CD4-positive, alpha-beta T cell treated with Interleukin-6 at 100 ng/mL for 8 hours (primary cell): ENCODE data around the gene CMYA5.
"Not testable (repeated sequence)": the region's sequence is repeated elsewhere in the genome, so short reads cannot be mapped to it uniquely, and the experiment has no call there.

Source experiments
- DNase-seq: peaks from one replicate; pipeline ENCODE4 v3.0.0-alpha.2; 2020; ENCODE audit warnings: mixed read lengths, low spot score

The CMYA5 gene

GRCh38 chr5:79746642-79747569 lies 57.3 kb downstream of the CMYA5 start:
- DNase-seq = no peak

GRCh38 chr5:79750611-79751510 lies 61.2 kb downstream of the CMYA5 start:
- no peak for DNase-seq

DNA sequence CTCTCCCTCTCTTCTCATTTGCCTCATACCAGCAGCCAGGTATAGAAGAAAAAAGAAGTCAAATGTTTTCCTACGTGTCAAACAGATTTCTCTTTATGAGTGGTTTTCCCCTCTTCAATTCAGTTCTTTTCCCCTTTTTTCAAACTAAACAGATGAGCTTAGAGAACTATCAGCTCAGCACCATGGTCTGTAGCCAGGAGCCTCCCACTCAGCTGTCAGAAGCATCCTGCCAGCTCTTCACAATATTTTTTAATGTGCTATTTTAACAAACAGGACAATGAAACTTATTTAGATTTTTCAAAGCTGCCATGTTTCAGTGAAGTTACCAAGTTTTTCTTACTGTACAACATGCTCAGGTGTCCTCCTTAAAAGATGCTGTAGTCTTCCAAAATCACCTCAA lies 63.5 kb downstream of the CMYA5 start:
- DNase-seq = no peak

DNA sequence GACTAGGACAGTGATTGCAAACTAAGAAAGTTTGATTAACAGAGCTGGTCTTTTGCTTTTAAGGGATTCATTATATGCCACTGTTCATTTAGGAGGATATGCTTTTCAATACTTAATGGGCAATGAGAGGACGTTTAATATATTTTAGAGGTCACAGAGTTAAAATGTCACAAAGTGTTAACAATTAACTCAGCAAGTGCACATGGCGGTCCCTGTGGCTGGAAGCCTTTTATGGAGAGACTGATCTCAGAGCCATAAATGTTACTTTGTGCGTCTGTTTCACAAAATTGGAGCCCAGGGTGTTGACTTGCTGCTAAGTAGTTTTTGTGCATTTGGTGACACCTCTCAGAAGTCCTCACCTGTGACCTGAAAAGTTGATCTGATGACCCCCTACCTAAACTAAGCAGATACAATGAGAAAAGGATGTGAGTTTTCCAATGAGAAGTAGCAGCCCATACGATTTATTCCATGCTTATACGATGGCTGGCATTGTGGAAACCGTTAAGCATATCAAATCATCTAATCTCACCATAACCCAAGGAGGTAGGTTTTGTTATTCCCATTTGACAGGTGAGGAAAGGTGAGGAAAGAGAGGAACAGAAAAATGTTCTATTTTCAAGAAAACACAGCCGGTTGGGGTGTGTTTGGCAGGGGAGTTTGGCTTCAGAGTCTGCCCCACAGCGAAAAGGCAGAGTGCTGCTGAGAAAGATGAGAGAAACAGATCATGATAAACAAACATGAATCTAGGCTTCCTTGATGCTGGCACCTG lies 64.4 kb downstream of the CMYA5 start:
- DNase-seq = no peak

DNA sequence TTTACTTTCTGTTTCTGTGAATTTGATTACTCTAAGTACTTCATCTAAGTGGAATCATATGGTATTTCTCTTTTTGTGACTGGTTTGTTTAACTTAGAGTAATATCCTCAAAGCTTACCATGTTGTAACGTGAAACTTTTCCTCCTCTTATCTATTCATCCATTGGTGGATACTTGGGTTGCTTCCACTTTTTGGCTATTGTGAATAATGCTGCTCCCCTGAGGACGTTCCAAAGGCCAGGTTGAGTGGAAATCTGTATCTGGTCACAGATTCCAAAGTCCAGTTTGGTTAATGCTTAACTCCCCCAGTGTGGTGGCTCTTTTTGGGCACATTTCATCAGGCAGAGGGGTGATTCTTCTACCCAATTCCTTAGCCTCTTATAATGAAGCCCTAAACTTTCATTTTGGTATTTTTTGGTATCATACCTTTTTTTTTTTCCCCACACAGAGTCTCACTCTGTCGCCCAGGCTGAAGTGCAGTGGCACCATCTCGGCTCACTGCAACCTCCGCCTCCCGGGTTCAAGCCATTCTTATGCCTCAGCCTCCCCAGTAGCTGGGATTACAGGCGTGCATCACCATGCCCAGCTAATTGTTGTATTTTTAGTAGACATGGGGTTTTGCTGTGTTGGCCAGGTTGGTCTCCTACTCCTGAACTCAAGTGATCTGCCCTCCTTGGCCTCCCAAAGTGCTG lies 65.4 kb downstream of the CMYA5 start:
- DNase-seq = no peak

DNA sequence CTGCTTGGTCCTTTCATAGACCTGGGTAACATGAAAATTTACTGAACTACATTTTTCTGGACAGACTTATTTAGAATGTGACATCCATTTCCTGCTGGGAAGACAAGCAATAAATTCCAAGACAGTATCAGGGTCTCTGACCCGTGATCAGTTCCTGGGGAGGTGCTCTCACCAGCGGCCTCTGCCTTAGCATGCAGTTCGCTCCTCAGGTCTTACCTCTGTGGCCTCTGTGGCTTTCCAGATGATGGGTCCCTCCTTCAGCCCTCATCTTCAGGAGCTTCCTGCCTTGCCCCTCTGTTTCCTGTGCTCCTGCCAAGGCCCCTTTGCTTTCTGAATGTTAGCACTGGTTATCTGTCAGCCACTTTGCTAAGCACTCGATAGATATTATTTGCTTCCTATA lies 66.4 kb downstream of the CMYA5 start:
- no peak for DNase-seq

DNA sequence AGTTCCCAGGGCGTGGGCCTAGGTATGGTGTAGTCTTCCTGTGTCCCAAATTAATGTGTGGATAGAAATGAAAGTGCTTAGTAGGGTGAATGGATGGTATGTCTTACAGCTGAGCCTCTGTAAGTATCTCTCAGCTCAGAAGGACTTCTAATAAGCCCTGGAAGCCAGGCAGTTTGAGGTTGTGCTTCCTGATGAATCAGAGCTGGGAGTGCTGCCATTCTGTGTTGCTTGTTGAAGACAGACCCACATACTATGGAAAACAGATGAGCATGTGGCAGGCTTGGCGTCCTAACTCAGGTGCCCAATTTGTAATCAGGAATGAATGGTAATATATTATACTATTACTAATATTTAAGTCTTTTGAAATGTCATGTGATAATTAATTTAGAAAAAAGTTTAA lies 69.8 kb downstream of the CMYA5 start:
- DNase-seq = no peak

DNA sequence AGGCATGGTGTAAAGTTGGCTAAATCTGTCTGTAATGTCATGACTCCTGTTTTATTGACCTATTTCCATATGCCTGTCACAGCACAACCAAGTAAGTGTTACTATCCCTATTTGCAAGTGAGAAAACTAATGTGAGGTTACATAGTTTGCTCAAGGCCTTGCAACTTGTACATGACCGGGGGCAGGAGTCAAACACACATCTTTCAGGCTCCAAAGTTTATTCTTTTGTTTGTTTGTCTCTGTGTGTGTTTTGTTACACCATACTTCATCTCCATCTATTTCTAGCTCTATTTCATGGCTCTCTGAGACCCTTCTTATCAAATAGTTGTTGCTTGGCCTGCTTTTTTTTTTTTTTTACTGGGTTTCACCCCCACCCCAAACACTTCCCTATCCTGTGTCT lies 70.2 kb downstream of the CMYA5 start:
- DNase-seq = no peak

DNA sequence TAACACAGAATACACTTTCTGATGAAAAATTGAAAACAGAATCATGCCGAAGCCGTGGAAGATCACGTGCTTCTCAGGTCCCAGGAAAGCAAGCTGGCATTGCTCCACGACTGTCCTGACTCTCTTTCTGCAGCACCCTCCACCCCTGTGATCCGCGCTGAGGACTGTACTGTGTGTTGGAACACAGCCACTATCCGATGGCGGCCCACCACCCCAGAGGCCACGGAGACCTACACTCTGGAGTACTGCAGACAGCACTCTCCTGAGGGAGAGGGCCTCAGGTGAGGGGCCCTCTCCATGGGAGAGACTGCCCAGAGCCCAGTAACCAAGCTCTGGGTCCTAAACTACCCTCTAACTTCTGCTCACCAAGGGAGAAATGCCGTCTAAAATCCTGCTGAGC lies 73.3 kb downstream of the CMYA5 start:
- DNase-seq = no peak

GRCh38 chr5:79764147-79764546 lies 74.5 kb downstream of the CMYA5 start:
- DNase-seq = not testable (repeated sequence)

GRCh38 chr5:79771387-79771786 lies 81.8 kb downstream of the CMYA5 start:
- no peak for DNase-seq

DNA sequence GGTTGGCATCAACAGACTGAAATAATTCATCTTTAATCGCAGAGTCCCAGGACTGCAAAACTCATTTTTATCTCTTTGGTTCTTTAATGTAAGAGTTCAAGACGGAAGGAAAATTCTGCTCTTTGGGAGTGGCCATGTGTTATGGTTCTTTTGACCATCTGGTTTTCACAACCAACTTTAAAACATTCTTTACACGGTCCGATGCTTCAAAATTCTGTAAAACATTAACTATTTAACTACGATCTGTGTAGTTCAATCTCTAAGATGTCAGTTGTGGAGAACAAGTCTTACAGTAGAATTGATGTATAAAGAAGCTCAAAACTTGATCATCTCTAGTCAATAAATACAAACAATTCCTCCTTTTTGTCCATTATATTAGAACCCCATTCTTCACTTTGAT lies 83.0 kb downstream of the CMYA5 start:
- no peak for DNase-seq

DNA sequence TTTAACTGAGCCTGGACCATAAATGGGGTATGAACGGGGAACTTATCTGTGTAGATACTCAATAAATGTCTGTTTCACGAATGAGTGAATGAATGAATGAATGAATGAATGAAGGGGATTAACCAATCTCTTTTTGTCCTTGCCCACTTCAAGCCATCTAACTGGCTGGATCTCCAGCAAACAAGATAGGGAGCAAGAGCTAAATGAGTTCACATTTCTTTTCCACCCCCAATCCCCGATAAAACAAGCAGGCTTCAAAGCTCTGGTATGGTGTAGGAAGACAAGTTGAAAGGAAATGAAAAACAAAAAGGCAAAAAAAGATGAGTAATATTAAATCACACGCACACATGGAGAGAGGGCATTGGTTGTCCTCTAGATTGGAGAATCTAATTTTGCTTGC lies 84.0 kb downstream of the CMYA5 start:
- no peak for DNase-seq

- DNase-seq = no peak
Measured at GRCh38 chr5:79774171-79774854, 84.7 kb downstream of the CMYA5 start.

- DNase-seq = no peak
Measured at GRCh38 chr5:79774855-79775237, 85.2 kb downstream of the CMYA5 start.

DNA sequence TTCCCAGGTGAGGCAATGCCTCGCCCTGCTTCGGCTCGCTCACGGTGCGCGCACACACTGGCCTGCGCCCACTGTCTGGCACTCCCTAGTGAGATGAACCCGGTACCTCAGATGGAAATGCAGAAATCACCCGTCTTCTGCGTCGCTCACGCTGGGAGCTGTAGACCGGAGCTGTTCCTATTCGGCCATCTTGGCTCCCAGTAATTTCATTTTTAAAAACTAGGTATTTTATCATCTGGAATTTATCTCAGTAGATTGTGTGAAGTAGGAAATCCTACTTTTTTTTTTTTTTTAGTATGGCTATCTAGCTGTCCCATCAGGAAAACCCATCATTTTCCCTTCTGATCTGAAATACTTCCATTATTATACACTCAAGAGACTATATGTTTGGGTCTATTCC lies 95.1 kb downstream of the CMYA5 start:
- not testable (repeated sequence) for DNase-seq

DNA sequence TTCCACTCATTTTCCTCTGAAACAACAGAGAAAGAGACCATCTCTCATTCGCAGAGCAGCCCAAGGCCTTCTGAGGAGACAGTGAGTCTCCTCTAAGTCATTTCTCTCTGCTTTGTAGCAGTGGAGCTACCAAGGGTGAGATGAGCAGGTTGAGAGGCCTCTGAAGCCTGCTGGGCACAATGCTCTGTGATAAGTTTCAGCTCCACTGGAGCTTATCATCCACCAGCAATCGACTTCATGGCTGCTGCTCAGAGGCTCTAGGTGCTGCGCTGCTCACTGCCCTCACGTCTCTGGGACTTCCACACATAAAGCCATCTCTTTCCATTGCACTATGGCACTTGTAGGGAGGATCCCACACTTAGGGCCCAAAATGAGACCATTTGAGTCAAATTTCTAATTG lies 96.3 kb downstream of the CMYA5 start:
- no peak for DNase-seq

GRCh38 chr5:79787448-79787847 lies 97.8 kb downstream of the CMYA5 start:
- no peak for DNase-seq

DNA sequence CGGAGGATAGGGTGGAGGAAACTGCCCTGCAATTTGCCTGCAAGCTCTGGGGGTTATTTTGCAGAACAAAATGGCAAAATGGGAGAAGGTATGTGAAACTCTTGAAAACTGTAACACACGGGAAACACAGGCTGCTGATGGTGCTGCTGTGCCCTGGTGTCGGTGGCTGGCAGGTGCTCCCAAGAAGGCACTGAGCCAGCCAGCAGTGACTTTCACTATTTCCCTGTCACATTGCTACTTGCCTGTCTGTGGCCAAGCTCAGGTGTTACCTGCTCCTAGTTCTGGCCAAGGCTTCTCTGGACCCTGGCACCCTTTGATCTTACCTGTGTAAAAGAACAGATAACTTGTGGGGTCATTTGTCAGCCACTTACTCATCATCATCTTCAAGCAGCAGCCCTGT lies 102.2 kb downstream of the CMYA5 start:
- no peak for DNase-seq

DNA sequence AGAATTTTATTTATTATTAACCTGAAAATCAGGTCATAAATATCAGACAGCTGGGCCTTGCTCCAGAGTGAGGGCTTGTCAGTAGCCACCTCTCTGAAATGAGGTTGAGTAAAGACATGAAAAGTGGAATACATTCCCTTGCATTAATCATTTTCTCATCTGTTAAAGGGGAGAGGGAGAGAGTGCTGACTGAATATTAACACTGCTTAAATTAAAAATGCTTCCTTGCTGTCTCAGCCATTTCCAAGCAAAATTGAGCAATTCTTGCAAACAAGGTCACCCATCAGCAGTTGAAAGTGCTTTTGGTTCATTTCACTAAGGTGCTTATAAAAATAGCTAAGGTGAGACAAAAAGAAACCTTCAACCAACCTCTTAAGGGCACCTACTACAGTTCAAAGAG lies 102.8 kb downstream of the CMYA5 start:
- DNase-seq = no peak

- no peak for DNase-seq
Measured at GRCh38 chr5:79793304-79793703, 103.7 kb downstream of the CMYA5 start.
